Embryonic facial prominence (tissue), 1 donor: ENCODE data around the gene PIEZO1.
"Not testable (repeated sequence)": the region's sequence is repeated elsewhere in the genome, so short reads cannot be mapped to it uniquely, and the experiment has no call there.

ENCODE experiments used
- DNase-seq: peaks from one replicate; pipeline ENCODE4 v3.0.0-alpha.2; 2016; ENCODE audit errors: extremely low spot score

Gene PIEZO1

DNA sequence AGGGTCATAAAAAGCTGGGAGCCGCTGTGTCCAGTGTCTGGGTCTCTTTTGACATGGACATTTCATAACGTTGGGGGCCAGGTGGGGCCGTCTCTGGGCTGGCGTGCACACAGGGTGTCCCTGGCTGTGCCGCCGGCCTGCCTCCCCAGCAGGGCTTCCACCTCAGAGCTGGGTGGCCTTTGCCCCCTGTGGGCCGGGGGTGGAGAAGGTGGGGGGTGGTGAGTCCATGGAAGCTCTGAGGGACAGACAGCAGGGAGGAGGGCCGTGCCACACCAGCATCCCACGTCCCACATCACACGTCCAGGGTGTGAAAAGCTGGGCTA lies 97.8 kb downstream of the PIEZO1 start:
- no peak for DNase-seq

DNA sequence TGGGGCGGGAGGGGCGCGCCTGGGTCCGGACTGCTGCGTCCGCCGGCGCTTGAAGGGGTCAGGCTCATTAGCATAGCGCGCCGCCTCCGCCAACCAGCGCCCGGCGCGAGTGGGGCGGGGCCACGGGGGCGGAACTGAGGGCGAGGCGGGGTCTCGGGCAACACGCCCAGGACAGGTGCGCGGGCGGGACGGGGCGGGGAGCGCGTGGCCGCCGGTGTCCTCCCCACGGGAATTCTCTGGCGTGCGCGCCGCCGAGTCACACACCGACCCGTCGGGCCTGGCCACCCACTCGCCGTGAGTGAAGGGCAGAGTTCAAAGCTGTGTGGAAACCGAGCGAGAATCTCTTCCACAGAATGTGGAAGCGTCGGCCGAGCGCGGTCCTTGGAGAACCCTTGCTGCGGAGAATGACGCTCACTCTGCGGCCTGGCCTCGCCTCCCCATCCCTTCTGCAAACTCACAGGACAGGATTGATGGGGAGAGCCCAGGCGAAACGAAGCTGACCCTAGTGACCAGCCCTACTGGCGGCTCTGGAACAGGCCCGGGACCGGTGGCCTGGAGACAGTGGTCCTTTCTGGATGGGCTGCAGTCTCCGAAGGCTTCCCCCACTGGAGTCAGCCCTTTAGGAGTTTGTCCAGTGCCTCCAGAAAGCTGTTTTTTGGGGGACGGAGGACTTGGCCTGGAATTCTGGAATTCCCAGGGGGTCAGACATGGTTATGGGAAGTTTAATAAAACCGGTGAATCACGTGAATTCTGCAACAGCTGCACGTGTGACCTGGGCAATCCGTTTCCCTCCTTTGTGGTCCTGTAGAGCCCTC lies 98.4 kb downstream of the PIEZO1 start, which contains the start of gene SNAI3:
Gene SNAI3, minus strand, starts transcription at position 69 of the 815 bp plus-strand sequence. CDS start 101 bp downstream, outside the sequence.
- DNase-seq = no peak

DNA sequence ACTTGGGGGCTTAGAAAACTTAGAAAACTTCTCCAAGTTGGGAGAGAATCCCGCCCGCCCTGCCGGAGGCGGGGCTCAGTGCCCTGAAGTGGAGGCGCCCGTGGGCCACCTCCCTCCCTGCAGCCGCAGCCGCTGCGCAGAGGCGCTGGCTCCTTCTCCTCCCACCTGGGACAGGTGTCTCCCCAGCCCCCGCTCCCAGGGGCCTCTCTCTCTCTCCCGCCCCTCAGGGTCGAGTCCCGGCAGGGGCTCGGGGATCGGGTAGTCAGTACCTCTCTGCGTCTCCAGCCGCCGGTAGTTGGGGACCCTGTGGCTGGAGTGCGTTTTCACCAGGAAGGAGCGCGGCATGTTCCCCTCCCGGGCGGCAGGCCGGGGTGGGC lies 99.0 kb downstream of the PIEZO1 start:
- no peak for DNase-seq

DNA sequence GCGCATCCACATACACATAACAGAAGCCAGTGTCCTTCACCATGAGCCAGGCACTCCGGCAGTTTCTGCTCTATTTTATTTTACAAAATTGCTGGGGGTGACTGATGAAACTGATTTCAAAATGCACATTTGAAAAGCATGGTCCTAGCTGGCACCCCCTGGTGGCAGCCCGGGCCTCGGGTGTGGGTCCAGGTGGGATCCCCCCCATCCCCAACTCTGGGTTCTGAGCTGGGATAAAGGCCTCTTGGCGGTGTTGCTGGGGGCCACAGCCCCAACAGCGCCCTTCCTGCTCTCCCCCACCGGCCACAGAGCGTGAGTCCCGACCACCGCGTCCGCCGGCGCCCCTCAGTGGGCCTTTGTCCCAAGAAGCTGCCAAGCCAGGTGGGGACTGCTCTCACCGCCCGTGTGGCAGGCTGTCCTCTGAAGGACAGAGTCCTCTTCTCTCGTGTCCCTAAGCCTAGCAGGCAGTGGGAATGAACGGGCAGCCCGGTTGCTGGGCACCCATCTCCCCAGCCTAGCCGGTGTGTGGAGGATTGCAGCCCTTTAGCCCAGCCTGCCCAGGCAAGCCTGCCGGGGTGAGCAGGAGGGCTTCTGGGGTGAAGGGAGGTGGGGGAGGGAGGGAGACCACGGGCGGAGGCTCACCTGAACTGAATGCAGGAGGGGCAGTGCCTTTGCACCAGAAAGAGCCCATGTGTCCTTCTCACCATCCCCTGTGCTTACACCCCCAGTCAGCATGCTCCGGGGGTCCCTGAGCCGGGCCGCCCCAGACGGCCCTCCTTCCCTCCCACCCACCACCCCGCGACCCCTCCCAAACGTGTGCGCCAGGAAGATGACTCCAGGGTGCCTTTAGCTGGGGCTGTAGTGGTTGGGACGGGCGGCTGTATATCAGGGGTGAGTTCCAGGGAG lies 99.6 kb downstream of the PIEZO1 start:
- DNase-seq = no peak

DNA sequence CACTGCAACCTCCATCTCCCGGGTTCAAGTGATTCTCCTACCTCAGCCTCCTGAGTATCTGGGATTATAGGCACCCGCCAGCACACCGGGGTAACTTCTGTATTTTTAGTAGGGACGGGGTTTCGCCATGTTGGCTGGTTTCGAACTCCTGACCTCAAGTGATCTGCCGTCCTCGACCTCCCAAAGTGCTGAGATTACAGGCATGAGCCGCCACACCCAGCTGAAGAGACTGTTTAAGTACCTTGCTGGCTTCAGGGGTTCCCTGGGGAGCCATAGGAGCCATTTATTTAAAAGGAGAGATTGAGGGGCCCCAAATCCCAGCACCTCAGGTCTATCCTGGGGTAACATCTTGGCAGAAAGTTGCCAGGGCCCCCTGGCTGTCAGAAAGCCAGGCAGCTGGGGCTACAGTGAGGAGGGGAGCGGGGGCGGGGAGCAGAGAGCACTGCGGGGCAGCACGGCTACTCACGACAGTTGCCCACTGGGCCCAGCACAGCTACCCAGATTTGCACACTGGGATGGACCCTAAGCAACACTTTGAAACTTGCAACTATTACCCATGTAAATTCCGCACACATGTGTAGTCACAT lies 100.4 kb downstream of the PIEZO1 start:
- no peak for DNase-seq

DNA sequence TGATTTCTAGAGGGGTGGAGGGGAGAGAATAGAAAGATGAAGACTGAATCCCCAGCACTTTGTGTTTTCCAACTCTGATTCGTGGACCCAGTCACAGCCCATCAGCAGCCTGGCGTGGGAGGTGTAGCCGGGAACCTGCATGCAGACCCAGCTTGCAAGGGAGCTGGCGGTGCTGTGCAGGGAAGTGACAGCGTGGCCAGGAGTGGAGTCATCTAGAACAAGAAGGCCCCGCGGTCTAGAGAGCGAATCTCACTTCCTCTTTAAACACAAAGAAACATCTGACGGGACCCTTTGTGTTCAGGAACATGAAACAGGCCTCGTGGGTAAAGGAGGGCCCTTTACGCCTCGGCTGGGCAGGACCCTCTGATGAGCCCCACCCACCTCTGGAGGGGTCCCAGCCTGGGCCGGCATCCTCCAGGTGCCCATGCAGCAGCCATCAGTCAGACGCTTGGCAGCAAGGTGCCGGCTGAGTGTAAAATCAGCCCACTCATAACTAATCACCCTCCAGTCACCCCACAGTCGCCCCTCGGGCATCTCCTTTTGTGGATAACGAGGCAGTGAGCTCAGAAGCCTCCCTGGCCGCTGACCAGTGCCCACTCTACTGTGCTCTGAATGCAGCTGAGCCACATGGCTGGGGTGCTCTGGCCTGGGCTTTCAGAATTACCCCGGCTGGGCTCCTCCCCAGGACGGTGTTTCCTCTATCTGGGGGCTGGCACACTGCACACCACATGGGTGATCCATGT lies 103.1 kb downstream of the PIEZO1 start:
- no peak for DNase-seq

DNA sequence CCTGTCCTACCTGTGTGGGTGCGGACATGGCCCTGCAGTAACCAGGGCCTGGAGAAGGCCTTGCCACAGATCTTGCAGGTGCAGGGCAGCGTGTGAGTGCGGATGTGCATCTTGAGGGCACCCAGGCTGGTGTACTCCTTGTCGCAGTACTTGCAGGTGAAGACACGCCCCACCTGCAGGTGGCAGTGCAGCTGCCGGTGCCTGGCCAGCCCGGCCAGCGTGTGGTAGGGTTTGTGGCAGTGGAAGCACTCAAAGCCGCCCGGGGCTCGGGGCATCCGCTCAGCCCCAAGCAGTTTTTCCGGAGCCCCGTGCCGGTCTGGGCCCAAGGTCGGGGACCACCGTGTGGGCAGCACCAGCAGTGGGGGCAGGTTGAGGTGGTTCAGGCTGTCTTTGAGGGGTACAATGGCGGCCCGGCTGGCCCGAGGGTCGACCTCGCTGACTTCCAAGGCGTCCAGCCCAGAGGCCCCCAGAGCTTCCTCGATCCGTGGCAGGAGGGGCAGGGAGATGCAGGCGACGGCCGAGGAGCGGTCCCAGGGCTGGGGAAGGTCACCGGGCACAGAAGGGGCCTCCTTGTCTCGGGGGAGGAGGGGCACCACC lies 103.8 kb downstream of the PIEZO1 start:
- DNase-seq = no peak

DNA sequence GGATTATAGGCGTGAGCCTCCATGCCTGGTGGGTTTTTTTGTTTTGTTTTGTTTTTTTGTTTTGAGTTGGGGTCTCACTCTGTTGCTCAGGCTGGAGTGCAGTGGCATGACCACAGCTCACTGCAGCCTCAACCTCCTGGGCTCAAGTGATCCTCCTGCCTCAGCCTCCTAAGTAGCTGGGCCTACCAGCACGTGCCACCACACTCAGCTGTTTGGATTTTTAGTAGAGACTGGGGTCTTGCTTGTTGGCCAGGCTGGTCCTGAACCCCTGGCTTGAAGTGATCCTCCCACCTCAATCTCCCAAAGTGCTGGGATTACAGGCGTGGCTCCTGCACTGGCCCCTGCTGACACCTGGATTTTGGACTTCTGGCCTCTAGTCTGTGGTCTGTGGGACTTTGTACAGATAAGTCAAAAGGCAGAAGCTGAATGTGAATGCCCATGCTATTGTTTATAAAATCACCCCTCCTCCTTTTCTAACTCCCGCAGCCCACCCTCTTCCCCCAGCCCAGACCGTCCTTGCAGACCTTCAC lies 104.4 kb downstream of the PIEZO1 start:
- no peak for DNase-seq

DNA sequence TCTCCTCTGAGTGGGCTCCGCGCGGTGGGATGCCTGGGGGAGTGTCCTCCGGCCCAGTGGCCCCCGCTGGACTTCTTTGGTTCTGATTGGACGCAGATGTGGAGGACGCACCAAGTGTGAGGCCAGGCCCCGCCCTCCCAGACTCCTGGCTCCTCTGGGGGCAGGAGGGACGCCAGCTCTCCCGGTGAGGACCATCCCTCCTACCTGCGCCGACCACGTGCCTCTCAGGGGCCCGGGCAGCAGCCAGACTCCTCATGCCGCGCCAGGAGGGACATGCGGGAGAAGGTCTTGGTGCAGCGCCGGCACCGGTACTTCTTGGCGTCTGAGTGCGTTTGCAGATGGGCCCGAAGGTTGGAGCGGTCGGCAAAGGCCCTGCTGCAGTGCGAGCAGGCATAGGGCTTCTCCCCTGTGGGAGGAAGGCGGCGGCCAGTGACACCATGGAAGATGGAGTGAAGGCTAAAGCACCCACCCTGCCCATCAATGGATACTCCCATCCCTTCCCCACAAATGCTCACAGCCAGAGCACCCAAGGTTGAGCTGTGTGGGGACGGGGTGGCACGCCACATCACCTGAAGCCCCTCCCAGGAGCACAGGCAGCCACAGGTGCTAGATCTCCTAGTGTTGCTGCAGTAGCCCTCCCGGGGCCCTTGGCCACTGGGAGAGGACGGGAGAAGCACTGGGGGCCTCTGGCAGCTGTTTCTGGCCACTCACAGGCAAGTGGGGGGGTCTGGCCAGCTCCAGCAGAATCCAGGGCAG lies 106.6 kb downstream of the PIEZO1 start:
- no peak for DNase-seq

DNA sequence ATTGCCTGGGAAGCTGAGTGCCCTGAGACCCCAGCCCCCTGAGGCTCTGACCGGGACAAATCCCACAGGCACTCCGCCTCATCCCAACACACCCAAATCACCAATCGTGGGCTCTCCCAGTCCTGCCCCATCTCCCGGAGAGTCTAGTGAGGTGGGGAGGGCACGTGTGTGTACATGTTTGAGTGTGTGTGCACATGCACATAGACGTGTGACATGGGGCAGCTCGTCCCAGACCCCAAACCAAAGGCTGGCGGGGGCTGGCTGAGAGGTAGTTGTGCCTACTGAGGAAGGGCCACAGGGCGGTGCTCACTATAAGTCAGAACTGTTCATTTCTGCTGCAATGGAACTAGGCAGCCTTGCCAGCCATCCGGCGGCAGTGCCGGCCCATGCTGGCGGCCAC lies 107.3 kb downstream of the PIEZO1 start:
- no peak for DNase-seq

DNA sequence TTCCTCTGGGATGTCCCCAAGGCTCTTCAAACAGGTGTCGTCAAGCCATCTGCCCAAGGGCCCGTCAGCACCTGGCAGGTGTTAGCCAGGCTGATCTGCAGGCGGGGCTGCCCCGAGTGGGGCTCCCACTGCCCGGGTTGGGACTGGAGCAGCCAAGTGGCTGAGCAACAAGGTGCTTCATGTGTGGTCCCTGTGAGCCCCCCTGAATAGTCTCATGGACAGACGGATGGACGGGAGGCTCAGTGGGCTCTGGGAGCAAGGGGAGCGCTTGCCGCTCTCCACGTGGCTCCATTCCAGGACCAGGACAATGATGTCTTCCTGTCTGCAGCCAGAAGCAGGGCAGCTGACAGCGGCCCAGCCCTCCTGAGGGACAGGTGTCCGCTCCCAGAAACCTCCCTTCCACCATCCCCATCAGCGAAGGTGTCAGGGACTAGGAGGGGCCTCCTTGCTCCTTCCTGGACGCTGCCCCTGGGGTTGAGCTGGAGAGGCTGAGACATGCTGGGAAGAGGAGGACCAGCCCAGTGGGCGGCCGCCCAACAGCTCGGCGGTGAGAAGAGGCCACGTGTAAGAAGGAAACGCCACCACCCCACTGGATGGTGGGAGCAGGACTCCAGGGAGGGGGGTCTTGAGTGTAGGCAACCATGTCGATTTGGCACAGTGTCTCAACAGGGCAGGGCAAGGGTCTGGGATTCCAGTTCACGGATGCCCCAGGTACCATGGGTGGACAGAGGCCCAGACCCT lies 108.3 kb downstream of the PIEZO1 start:
- DNase-seq = no peak

DNA sequence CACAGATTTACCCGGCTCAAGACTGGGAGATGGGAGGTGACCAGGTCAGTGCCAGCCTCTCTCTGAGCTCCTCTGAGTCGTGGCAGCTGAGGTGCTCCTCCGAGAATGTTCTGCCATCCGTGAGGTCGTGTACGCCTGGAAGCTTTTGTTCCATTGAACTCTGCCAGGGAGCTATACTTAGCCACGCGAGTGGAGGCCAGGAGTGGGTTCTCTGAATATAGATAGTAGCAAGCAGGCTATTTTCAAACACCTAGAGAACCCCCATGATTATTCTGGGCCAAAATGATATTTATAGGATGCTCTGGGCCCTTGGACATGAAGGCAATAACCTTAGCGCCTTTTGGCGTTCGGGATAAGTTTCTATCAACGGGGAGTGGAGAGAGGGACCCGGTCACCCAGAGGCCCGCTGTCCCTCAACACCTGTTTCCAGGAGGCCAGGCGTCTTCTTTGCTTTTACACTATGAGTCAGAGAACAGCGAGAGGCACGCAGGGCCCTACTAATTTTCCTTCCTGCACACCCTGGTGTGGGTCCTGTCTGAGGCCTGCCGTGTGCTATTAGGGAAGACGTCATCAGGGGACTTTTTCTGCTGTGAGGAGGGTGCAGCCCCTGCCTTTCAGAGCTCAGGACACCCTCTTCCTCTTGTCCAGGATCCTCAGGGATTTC lies 111.2 kb downstream of the PIEZO1 start:
- DNase-seq = no peak

DNA sequence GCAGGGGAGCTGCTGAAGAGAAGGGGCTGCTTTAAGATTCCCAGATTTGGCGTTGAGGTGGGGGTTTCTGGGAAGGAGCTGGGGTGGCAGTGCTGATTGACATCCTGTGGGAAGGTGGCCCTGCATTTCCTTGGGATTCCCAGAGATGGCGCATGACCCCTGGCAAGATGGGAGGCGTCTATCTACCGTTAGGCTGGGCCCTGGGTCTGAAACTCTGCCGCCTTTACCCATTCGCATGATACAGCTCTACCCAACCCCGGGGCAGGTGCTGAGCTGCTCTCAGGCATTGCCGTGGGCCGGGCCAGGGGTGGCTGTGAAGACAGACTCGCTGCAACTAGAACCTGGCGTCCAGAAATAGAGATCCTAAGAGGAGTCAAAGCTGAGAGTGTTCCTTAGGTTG lies 112.2 kb downstream of the PIEZO1 start:
- DNase-seq = no peak

DNA sequence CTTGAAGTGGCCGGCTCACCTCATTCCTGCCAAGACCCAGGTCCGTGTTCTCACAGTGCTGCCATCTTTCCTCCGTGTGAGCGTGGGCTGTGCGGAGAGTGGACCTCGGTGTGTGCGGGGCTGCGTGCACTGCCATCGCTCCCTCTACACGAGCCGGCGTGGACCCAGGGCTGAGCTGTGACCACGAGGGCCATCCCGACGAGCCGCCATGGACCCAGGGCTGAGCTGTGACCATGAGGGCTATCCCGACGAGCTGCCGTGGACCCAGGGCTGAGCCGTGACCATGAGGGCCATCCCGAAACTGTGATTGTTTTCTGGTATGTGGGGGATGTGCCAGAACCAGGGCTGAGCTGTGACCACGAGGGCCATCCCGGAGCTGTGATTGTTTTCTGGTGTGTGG lies 113.2 kb downstream of the PIEZO1 start:
- no peak for DNase-seq

DNA sequence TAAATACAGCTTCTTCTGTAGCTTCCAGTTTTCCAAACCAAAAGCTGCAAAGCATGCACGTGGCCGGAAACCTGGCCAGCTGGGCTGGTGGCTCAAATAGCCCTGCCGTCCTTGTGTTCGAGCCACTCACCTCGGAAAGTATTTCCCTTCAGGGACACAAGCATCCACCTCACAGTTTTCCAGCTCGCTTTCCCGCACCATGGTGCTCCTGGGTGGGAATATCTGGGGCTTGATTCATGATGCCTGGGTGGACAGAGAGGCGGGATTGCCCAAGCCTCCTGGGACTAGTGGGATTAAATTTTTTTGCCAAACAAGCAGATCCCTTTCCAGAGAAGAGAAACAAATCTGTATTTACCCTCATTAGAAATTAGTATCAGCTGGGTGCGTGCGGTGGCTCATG lies 115.0 kb downstream of the PIEZO1 start:
- DNase-seq = no peak

DNA sequence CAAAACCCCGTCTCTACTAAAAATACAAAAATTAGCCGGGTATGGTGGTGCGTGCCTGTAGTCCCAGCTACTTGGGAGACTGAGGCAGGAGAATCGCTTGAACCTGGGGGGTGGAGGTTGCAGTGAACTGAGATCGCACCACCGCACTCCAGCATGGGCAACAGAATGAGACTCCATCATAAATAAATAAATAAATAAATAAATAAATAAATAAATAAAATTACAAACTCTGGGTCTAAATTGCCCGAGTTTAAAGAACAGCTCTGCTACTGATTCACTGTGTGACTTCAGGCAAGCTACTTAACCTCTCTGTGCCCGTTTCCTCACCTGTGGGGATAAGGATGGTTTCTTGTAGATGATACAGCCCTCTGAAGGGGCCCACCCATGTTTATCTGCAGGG lies 115.5 kb downstream of the PIEZO1 start:
- DNase-seq = not testable (repeated sequence)

DNA sequence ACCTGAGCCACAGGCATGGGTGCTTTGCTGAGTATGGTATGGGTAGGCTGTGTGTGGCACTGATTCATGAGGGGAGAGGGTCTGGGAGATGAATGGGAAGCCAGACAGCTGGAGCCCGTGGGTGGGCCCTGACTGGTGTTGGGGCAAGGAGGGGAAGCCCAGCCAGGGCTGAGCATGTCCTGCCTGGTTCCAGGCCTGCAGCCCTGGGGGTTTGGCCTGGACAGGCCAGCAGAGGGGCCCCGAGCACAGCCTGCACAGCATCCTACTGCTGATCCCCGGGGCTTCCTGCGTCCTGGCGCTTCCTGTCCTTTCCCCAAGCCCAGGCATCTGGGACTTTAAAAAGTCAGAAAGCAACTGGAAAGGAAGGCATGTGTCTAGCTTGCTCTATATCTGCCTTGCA lies 117.6 kb downstream of the PIEZO1 start:
- DNase-seq = no peak

DNA sequence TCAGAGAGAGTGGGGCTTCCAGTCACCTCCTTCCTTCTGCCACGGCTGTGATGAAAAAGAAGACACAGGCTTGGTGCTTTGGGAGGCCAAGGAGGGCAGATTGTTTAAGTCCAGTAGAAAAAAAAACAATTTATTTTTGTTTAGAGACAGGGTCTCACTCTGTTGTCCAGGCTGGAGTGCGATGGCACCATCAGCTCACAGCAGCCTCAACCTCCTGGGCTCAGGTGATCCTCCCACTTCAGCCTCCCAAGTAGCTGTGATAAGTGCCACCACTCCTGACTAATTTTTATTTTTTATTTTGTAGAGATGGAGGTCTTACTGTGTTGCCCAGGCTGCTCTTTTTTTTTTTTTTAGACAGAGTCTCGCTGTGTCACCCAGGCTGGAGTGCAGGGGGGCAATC lies 119.5 kb downstream of the PIEZO1 start:
- DNase-seq = no peak
